Right lobe of liver (tissue), 4 donors: ENCODE data around the gene PNMA8B.
"Not testable (repeated sequence)": the region's sequence is repeated elsewhere in the genome, so short reads cannot be mapped to it uniquely, and the experiment has no call there.

Experiments used
- POLR2A ChIP-seq: fragments of 450-650 bp; IDR thresholded peaks from one replicate; pipeline ENCODE4 v1.6.1; 2017; ENCODE audit warnings: antibody characterized with exemption, mild to moderate bottlenecking
- TF ChIP-seq, protein P1 (sequence below), 4 donors: fragments of 200-600 bp in 3 of 4; fragments of 450-650 bp in 1 of 4; IDR thresholded peaks; one replicate each; pipeline versions ENCODE4 v1.5.1 to v1.8.0; 2016 to 2022; ENCODE audit warnings: antibody characterized with exemption in 4 of 4, mild to moderate bottlenecking in 2 of 4
- donor health status: DM: no; HTN: no; CAD: no.
- donor health status: DM: no; HTN: no; CAD: no.
- donor health status: DM: no; HTN: yes; CAD: no.

DNA sequence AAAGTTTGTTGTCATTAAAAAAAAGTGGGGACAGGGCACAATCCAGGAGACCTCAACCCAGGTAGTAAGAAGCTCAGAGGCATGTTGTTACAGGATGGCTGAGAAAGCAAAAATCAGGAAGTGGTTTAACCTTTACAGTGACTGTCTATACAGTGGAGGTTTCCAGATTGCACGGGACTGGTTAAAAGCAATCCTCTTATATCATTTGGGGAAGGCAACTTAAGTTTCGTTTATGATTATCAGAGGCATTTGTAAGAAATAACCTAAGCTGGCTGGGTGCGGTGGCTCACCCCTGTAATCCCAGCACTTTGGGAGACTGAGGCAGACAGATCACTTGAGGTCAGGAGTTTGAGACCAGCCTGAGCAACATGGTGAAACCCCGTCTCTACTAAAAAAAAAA lies 27.3 kb upstream of the PNMA8B start:
- TF ChIP-seq POLR2A = not testable (repeated sequence)
- TF ChIP-seq, protein P1, sequence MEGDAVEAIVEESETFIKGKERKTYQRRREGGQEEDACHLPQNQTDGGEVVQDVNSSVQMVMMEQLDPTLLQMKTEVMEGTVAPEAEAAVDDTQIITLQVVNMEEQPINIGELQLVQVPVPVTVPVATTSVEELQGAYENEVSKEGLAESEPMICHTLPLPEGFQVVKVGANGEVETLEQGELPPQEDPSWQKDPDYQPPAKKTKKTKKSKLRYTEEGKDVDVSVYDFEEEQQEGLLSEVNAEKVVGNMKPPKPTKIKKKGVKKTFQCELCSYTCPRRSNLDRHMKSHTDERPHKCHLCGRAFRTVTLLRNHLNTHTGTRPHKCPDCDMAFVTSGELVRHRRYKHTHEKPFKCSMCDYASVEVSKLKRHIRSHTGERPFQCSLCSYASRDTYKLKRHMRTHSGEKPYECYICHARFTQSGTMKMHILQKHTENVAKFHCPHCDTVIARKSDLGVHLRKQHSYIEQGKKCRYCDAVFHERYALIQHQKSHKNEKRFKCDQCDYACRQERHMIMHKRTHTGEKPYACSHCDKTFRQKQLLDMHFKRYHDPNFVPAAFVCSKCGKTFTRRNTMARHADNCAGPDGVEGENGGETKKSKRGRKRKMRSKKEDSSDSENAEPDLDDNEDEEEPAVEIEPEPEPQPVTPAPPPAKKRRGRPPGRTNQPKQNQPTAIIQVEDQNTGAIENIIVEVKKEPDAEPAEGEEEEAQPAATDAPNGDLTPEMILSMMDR (IDR thresholded peaks at IDR 0.05) = not testable (repeated sequence)
